ENCODE measurements around the gene ATG9A.

DNA sequence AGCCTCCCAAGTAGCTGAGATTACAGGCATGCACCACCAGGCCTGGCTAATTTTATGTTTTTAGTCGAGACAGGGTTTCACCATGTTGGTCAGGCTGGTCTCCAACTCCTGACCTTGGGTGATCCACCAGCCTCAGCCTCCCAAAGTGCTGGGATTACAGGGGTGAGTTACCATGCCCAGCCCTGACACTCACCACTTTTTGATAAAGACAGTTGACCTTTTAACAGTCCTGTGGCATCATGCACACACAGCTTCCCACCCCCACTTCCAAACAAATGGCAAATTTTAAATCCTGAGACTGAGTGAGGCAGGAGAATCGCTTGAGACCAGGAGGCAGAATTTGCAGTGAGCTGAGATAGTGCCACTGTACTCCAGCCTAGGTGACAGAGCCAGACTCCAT lies 43.6 kb upstream of the ATG9A start:
- TF ChIP-seq POLR2AphosphoS5 (IDR thresholded peaks at IDR 0.05; ENCODE audit: low read depth, low read length), result no peak
- TF ChIP-seq POLR2A (IDR thresholded peaks at IDR 0.05; ENCODE audit: low read depth, low read length), result no peak
- TF ChIP-seq TAF1 (IDR thresholded peaks at IDR 0.05; ENCODE audit: borderline replicate concordance, low read depth, low read length), result no peak

All from GM12892 (cell line).